PFSK-1 (cell line): Measurements from ENCODE around the gene NFIB.
A peak's percentile ranks its signal among the peaks of the same experiment; 100 is the strongest.

ENCODE experiments used
- FOXP2 ChIP-seq: optimal IDR thresholded peaks from 2 replicates; pipeline ENCODE3; 2011; ENCODE audit warnings: borderline replicate concordance, control low read depth, inconsistent platforms; ENCODE audit not compliant: insufficient read depth; ENCODE audit errors: extremely low read length, extremely low read depth
- POLR2AphosphoS5 ChIP-seq: IDR thresholded peaks from 2 replicates; pipeline ENCODE4 v1.6.1; 2012; ENCODE audit warnings: low read depth, mild to moderate bottlenecking, control low read depth, low read length, moderate library complexity
- SIN3A ChIP-seq: IDR thresholded peaks from 2 replicates; pipeline ENCODE4 v1.6.1; 2012; ENCODE audit warnings: mild to moderate bottlenecking, low read length, moderate library complexity, borderline replicate concordance; ENCODE audit not compliant: insufficient read depth
- TAF1 ChIP-seq: IDR thresholded peaks from 2 replicates; pipeline ENCODE4 v1.6.1; 2012; ENCODE audit warnings: low read length, control low read depth, borderline replicate concordance; ENCODE audit not compliant: insufficient read depth
- TF ChIP-seq, protein P1 (sequence below), 2 experiments: IDR thresholded peaks; 2 replicates each; pipeline versions ENCODE4 v1.6.1 to v1.8.0; 2011 to 2012; ENCODE audit warnings: low read depth in 2 of 2, low read length in 2 of 2, control low read depth in 1 of 2, inconsistent platforms in 1 of 2, mild to moderate bottlenecking in 1 of 2, moderate library complexity in 1 of 2; ENCODE audit not compliant: insufficient read depth in 1 of 2

The NFIB gene

DNA sequence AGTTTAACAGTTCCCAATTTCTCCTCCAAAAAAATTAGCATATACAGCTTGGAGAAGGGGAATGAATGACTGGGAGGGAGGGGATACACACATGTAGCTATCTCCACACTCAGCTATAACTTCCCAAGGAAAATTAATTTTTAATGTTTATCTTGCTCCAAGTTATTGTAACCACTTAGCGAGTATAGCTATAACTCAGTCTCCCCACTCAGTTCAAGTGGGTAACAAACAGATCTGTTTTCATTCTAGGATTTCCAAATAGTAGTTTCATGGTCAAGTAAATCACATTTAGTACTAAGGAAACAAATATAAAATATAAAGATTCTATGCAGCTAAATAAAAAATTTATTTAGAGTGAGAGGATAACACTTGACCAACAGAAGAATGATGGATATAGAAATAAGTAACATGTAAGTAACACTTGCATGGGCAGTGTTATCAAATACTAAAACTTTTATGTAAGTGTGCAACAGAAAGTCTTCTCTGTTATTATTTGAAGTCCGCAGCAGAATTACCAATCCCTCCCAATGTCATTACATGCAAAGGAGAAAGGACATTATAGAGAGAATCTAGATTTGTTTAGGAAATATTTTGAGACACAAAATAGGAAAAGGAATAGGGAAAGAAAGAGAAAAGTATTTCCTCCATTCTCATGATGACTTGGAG is 10.2 kb upstream of the NFIB start:
- TF ChIP-seq POLR2AphosphoS5: no peak
- TF ChIP-seq, protein P1, sequence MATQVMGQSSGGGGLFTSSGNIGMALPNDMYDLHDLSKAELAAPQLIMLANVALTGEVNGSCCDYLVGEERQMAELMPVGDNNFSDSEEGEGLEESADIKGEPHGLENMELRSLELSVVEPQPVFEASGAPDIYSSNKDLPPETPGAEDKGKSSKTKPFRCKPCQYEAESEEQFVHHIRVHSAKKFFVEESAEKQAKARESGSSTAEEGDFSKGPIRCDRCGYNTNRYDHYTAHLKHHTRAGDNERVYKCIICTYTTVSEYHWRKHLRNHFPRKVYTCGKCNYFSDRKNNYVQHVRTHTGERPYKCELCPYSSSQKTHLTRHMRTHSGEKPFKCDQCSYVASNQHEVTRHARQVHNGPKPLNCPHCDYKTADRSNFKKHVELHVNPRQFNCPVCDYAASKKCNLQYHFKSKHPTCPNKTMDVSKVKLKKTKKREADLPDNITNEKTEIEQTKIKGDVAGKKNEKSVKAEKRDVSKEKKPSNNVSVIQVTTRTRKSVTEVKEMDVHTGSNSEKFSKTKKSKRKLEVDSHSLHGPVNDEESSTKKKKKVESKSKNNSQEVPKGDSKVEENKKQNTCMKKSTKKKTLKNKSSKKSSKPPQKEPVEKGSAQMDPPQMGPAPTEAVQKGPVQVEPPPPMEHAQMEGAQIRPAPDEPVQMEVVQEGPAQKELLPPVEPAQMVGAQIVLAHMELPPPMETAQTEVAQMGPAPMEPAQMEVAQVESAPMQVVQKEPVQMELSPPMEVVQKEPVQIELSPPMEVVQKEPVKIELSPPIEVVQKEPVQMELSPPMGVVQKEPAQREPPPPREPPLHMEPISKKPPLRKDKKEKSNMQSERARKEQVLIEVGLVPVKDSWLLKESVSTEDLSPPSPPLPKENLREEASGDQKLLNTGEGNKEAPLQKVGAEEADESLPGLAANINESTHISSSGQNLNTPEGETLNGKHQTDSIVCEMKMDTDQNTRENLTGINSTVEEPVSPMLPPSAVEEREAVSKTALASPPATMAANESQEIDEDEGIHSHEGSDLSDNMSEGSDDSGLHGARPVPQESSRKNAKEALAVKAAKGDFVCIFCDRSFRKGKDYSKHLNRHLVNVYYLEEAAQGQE (IDR thresholded peaks at IDR 0.05; ENCODE audit: insufficient read depth in 1 of 2, low read depth in 2 of 2, low read length in 2 of 2): no peak
- no peak for TF ChIP-seq FOXP2
- no peak for TF ChIP-seq TAF1
- no peak for TF ChIP-seq SIN3A

DNA sequence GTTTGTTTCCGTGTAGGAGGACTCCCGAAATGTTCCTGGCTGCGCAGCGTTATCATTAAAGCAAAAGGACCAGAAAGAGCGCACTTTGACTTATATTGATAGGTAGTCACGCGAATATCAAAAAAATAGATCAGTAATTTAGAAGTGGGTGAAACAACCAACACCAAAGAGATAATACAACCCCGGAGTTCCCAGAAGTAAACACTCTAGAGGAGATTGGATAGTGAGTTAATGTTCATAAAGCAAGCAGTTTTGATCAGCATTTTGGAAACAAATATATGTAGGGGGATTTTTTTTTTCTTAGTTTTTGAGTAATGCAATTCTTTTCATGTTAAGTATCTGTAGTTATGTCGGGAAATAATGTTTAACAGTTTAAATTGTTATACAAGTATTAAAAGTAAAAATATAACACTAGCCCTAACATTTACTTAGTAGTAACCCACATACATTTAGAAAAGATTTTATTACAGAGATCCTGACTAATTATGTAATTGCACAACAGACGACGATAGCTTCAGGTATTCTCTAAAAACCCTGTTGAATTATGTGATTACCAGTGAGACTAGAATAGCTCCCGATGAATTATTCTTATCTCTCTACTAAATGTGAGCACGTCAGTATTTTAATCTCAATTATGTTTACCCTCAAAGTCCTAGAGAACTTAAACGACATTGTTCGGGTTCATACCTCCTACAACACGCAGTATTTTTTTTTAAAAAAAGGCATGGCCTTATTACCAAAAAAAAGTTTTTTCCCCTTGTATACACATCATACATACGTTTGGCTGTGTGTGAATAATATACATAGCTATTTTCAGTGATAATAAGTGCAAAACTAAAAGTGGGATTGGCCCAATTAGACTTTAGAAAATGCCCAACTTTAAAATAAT is 9.4 kb upstream of the NFIB start:
- no peak for TF ChIP-seq FOXP2
- TF ChIP-seq, protein P1 (IDR thresholded peaks at IDR 0.05; ENCODE audit: insufficient read depth in 1 of 2, low read depth in 2 of 2, low read length in 2 of 2): no peak
- no peak for TF ChIP-seq SIN3A
- TF ChIP-seq POLR2AphosphoS5: no peak
- TF ChIP-seq TAF1: no peak

DNA sequence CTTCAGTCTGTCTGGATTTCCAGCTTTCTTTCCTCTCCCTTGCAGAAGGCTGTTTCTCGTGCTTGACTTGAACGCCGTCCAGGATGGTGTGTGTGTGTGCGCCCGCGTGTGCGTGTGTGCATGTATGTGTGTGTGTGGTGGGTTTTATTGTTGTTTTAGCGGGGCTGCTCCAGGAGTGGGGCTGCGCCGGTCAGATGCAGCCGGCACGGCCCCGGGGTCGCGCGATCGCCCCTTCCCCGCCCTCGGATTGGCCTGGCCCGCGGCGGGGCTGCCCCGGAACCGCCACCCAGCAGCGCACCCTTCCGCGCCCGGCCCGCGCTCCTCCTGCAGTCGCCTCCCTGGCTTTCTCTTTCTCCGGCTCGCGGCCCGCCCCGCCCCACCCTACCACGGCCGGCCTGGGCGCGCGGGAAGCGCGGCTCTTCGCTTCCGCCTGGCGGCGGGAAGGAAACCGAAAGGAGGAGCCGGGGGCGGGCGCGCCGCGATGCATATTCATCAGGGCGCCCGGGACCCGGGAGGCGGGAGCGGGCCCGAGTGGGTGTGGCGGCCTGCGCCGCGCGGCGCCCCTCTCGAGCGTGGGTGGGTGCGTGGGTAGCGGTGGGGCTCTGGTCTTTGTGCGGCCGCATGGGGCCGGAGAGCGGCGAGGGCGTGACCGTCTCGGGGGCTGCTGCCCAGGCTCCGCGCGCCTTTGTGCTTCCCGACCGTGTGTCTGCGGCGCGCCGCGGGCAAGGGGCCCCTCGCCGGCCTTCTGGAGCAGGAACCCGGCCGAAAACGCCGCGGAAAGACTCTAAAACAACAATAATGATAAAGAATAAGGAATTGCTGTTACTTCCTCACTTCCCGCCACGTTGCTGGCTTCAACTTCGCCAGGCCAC is 8.5 kb upstream of the NFIB start:
- TF ChIP-seq, protein P1 (IDR thresholded peaks at IDR 0.05; ENCODE audit: insufficient read depth in 1 of 2, low read depth in 2 of 2, low read length in 2 of 2): peak in 1 of 2 experiments; percentile 9; a peak in 1 of 4 replicates
- peak; percentile 65; the same call in 1 of the 2 replicates for TF ChIP-seq SIN3A
- peak; percentile 63; the same call in 1 of the 2 replicates for TF ChIP-seq TAF1
- TF ChIP-seq POLR2AphosphoS5: no peak; the same call in none of the 2 replicates
- peak; percentile 68 for TF ChIP-seq FOXP2

DNA sequence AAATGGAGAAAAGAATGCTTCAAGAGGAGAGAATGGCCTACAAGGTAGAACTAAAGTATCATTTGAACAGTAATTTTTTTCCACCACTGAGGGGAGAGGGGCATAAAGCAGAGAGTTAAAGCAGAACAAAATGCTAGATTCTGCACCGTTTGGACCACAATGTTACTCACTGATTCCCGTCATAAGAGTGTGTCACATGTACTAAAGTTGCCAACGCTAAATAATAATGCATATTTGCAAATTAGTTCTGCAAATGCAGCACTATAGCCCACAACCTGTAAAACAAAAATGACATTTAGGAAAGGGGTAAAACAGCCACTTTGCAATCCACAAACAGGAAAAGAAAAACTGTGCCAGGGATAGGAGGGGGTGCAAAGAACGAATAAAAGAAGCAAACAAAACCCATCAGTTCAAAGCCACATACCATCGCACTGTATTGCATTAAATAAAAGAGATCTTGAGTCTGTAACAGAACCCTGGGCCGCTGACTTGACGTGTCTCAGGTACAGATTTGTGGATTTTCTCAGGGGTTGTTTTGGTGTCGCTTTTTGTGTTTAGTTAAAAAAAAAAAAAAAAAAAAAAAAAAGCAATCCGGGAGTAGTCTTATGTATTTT is 7.7 kb upstream of the NFIB start:
- TF ChIP-seq, protein P1 (IDR thresholded peaks at IDR 0.05; ENCODE audit: insufficient read depth in 1 of 2, low read depth in 2 of 2, low read length in 2 of 2): no peak
